Stomach (tissue), 9 donors: Measurements from ENCODE around the gene SH3BGRL2. TPM values are rescaled to one million over a fixed set of nuclear protein-coding genes. Genes with fewer than 3 reads are reported as not detected.
A peak's percentile ranks its signal among the peaks of the same experiment; 100 is the strongest.

Source experiments
- DNase-seq, 2 donors: peaks; one replicate each; pipeline versions ENCODE4 v3.0.0 to v3.0.0-alpha.2; 2013 to 2019
- H3K27ac ChIP-seq, 5 donors: fragments of 200-600 bp in 4 of 5; sonication (generic) in 4 of 5; one replicate each; pipeline ENCODE4 v1.5.1; 2013 to 2019; ENCODE audit warnings: mild to moderate bottlenecking in 1 of 5, moderate library complexity in 1 of 5
- H3K27me3 ChIP-seq, 3 donors: fragments of 200-600 bp; sonication (generic); one replicate each; pipeline ENCODE4 v1.5.1; 2017 to 2019; ENCODE audit warnings: mixed run types in 1 of 3
- H3K36me3 ChIP-seq, 4 donors: fragments of 200-600 bp; sonication (generic); 1 replicate in 3 of 4; 2 replicates in 1 of 4; pipeline ENCODE4 v1.5.1; 2016 to 2019
- H3K4me1 ChIP-seq, 4 donors: fragments of 200-600 bp; sonication (generic); one replicate each; pipeline ENCODE4 v1.5.1; 2016 to 2019
- H3K4me3 ChIP-seq, 4 donors: fragments of 200-600 bp; sonication (generic) in 3 of 4; one replicate each; pipeline ENCODE4 v1.5.1; 2016 to 2019; ENCODE audit warnings: mild to moderate bottlenecking in 1 of 4
- H3K9me3 ChIP-seq, 4 donors: fragments of 200-600 bp; sonication (generic); one replicate each; pipeline ENCODE4 v1.5.1; 2016 to 2019
- CTCF ChIP-seq, 7 experiments: fragments of 450-650 bp in 4 of 7; fragments of 200-600 bp in 3 of 7; sonication (generic) in 3 of 7; IDR thresholded peaks; one replicate each; pipeline ENCODE4 v1.5.1; 2016 to 2019; ENCODE audit warnings: antibody characterized with exemption in 7 of 7, control low read depth in 2 of 7, mild to moderate bottlenecking in 1 of 7
- EP300 ChIP-seq: sonication (generic); formaldehyde crosslinking; IDR thresholded peaks from one replicate; pipeline ENCODE4 v1.6.1; 2017; ENCODE audit warnings: antibody characterized with exemption
- POLR2A ChIP-seq, 4 donors: fragments of 450-650 bp; IDR thresholded peaks; one replicate each; pipeline ENCODE4 v1.6.1; 2016; ENCODE audit warnings: antibody characterized with exemption in 4 of 4, control low read depth in 2 of 4, mild to moderate bottlenecking in 1 of 4, moderate library complexity in 1 of 4
- POLR2AphosphoS5 ChIP-seq, 3 donors: sonication (generic); formaldehyde crosslinking; IDR thresholded peaks; one replicate each; pipeline ENCODE4 v1.6.1; 2016; ENCODE audit warnings: antibody characterized with exemption in 3 of 3
- WGBS, 5 donors: extraction: QIAGEN DNeasy Blood & Tissue Kit in 3 of 5; methylation state at CpG; one replicate each; pipeline versions ENCODE4 v1.1.5 to v1.1.7; 2013 to 2018; 5-methylcytosine and 5-hydroxymethylcytosine counted together
- intact Hi-C: fragments of 100-400 bp; cut with DNase I; formaldehyde crosslinking; loops from one replicate; pipeline ENCODE4 v1.15.1; 2023; ENCODE audit warnings: low total_unique reads
- polyA plus RNA-seq, 3 donors: library from polyadenylated mRNA; stranded (reverse); fragments of 200-250 nt; gene quantifications; one replicate each; pipeline ENCODE4 v1.2.3, GENCODE V29; 2013
- total RNA-seq, 5 donors: library from RNA; depleted of rRNA; stranded (reverse); fragments of >200 nt; gene quantifications; one replicate each; pipeline versions ENCODE4 v1.1.0 to v1.2.3, GENCODE V29; 2014 to 2016
- donor health status: healthy with polysubstance abuse.
- donor health status: Bipolar disorder and iron deficiency.
- donor health status: healthy.

The SH3BGRL2 gene
- total and polyA plus RNA-seq, 8 donors = 14.8 to 225 (median 33.3) TPM

DNA sequence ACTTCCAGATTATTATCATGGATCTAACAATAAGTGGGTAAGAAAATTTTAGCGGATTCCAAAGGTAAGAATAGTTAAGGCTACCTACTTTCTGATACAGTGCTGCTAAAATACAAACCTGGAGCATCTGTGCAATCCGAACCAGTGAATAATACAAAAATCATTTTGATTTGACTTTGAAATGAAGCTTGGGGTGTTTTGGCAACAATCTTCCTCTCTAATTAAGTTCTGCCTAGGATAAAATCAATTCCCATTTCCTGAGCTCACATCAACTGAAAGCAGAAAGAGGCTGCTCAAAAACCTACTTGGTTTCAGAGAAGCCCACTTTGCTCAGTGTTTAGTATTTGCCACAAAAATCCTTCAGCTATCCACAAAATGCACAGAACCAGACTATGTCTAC is 18.7 kb upstream of the SH3BGRL2 start:
- Histone ChIP-seq H3K9me3 (no peaks in the 10 kb centered on the region), H3K27ac (no peak overlapping the region), H3K36me3 (no peaks in the 10 kb centered on the region), H3K27me3 (no peaks in the 10 kb centered on the region), H3K4me3 (no peak overlapping the region), H3K4me1 (peaks cover 13 to 43% (median 27%) of the 10 kb centered on the region in 4 donors)
- no peak for DNase-seq
- intact Hi-C loops = no loop called here
- TF ChIP-seq POLR2A (IDR thresholded peaks at IDR 0.05) (no peak), POLR2AphosphoS5 (IDR thresholded peaks at IDR 0.05) (no peak), CTCF (IDR thresholded peaks at IDR 0.05) (no peak), EP300 (no peak)
- WGBS, 5 donors = 75 to 85% (median 78%) methylated on average over 2 of the region's 2 CpGs

GRCh38 chr6:79612918-79613317 is 18.2 kb upstream of the SH3BGRL2 start:
- 43 to 69% (median 57%) methylated on average over 2 of the region's 2 CpGs for WGBS, 5 donors
- TF ChIP-seq CTCF (IDR thresholded peaks at IDR 0.05) (no peak), EP300 (no peak), POLR2AphosphoS5 (IDR thresholded peaks at IDR 0.05) (no peak), POLR2A (IDR thresholded peaks at IDR 0.05) (no peak)
- intact Hi-C loops = no loop called here

GRCh38 chr6:79613912-79614311 is 17.2 kb upstream of the SH3BGRL2 start:
- no peaks in the 10 kb centered on the region for H3K27me3 ChIP-seq
- peak overlapping the region in 3 of 5 donors; percentile 17 to 44 (median 36) for H3K27ac ChIP-seq
- no peaks in the 10 kb centered on the region for H3K9me3 ChIP-seq
- DNase-seq = no peak
- H3K4me3 ChIP-seq = no peak overlapping the region
- WGBS, 5 donors = 44 to 75% (median 56%) methylated on average over 6 of the region's 6 CpGs
- H3K36me3 ChIP-seq = no peaks in the 10 kb centered on the region
- H3K4me1 ChIP-seq = peaks cover 13 to 30% (median 19%) of the 10 kb centered on the region in 4 donors
- intact Hi-C loops = no loop called here
- TF ChIP-seq POLR2A (IDR thresholded peaks at IDR 0.05) = no peak
- no peak for TF ChIP-seq POLR2AphosphoS5 (IDR thresholded peaks at IDR 0.05)
- no peak for TF ChIP-seq EP300

More at GRCh38 chr6:79612918-79613317, 18.2 kb upstream of the SH3BGRL2 start:
- no peaks in the 10 kb centered on the region for H3K36me3 ChIP-seq
- H3K9me3 ChIP-seq = no peaks in the 10 kb centered on the region
- DNase-seq = no peak
- H3K27me3 ChIP-seq = no peaks in the 10 kb centered on the region
- no peak overlapping the region for H3K4me3 ChIP-seq
- H3K27ac ChIP-seq = peak overlapping the region in 1 of 5 donors; percentile 44
- peaks cover 13 to 38% (median 25%) of the 10 kb centered on the region in 4 donors for H3K4me1 ChIP-seq

DNA sequence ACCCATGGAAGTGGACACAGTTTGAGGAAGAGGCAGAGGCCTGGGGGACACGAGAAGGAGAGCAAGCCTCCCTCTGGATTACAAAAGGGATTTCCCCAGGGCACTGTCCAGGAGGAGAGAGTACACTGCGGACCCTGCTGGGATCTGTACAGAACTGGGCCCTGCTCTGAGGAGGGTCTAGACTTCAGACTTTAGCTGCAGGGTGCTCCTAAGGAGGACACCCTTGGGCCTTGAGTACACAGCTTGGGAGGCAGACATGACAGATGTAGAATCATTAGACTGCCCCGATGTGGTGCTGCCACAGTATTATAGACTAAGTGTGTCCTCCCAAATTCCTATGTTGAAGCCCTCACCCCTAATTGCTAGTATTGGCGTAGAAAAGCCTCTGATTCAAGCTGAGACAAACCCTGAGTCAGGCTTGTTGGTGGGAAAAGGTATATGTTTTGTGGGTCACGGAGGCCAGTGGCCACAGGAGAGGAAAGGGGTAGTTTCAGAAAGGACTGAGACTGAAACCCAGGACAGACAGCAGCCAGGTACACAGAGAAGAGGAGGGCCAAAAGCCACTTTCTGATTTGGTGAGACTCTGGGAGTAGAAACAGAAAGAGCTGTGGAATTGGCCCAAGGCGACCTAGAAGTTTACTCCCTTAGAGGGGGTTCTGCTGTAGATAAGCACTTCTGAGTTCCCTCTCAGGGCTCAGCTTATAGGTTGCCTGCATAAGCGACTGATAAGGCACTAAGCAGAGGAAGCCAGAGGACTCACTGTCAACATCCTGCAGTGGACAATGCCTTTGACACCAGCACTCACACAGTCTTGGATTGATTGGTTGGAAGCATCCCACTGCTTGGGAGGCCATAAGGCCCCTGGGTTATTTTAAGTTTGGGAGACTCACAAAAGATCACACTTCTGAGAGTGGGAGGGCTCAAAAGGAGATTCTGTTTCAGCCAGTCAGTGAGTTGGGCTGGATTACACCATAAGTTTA is 16.5 kb upstream of the SH3BGRL2 start:
- Histone ChIP-seq H3K27ac (peak overlapping the region in 3 of 5 donors; percentile 27 to 44 (median 38)), H3K36me3 (no peaks in the 10 kb centered on the region), H3K27me3 (no peaks in the 10 kb centered on the region), H3K4me3 (no peak overlapping the region), H3K4me1 (peaks cover 13 to 30% (median 16%) of the 10 kb centered on the region in 4 donors), H3K9me3 (no peaks in the 10 kb centered on the region)
- no peak for DNase-seq
- intact Hi-C loops = no loop called here
- 60 to 78% (median 75%) methylated on average over 7 of the region's 7 CpGs for WGBS, 5 donors
- TF ChIP-seq POLR2A (IDR thresholded peaks at IDR 0.05) = no peak
- TF ChIP-seq POLR2AphosphoS5 (IDR thresholded peaks at IDR 0.05) = no peak
- TF ChIP-seq EP300 = no peak
- no peak for TF ChIP-seq CTCF (IDR thresholded peaks at IDR 0.05)
